Activated T-cell treated with anti-CD3 and anti-CD28 coated beads for 4 hours (primary cell): Measurements from ENCODE around the gene ARL10.

Experiments
- DNase-seq: peaks from one replicate; pipeline ENCODE4 v3.0.0-alpha.2; 2020

Gene ARL10, protein sequence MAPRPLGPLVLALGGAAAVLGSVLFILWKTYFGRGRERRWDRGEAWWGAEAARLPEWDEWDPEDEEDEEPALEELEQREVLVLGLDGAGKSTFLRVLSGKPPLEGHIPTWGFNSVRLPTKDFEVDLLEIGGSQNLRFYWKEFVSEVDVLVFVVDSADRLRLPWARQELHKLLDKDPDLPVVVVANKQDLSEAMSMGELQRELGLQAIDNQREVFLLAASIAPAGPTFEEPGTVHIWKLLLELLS

GRCh38 chr5:176365351-176366231 lies at the start of gene ARL10:
ARL10 (plus strand) TSS chr5:176365487; CDS start chr5:176365564, 77 bp downstream.
- DNase-seq = peak; percentile 42

GRCh38 chr5:176317534-176318374 lies 47.5 kb upstream of the ARL10 start:
- no peak for DNase-seq

- no peak for DNase-seq
Observed at GRCh38 chr5:176319827-176320554, 45.3 kb upstream of the ARL10 start.

DNA sequence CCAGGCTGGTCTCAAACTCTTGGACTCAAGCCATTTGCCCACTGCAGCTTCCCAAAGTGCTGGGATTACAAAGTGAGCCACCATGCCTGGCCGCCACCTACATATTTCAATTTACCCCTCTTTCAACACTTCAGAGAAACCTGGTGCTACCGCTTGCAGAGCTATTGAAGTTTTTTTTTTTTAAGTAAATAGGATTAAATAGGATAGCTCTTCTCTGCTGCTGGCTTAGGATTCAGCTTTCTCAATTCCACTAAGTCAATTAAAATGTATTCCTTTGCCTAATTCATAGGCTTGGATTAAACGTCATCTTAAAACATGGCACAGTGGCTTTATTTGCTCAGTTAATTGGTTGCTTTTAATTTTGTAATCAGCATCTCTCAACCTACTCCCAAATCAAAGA lies 44.7 kb upstream of the ARL10 start:
- no peak for DNase-seq

DNA sequence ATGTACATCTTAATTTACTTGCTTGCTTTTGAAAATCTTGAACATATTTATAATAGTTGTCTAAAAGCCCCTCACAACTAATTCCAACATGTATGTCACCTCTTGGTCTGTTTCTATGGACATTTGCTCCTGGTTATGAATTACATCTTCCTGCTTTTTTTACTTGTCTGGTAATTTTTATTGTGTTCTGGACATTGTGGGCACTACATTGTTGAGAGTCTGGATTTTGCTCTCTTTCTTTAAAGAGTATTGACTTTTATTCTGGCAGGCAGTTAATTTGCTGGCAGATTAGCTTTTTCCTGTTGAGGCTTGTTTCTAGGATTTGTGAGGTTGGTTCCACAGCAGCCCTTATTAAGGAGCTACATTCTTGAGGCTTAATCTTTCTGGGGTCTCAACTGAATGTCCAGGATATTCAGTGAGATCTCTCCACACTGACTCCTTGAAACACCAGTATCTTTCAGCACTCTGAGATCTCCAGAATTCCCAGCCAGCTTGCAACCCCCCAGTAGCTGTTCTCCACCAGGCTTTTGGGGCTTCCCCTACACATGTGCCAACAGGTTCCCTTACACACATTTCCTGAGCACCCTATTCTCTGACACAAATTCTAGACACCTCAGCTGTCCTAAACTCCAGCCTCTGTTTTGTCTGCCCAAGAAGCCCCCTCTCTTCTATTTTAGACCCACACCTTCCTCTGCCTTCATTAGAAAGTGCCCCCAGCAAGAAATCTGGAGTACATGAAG lies 31.1 kb upstream of the ARL10 start:
- no peak for DNase-seq

- no peak for DNase-seq
Observed at GRCh38 chr5:176337913-176338312, 27.4 kb upstream of the ARL10 start.

DNA sequence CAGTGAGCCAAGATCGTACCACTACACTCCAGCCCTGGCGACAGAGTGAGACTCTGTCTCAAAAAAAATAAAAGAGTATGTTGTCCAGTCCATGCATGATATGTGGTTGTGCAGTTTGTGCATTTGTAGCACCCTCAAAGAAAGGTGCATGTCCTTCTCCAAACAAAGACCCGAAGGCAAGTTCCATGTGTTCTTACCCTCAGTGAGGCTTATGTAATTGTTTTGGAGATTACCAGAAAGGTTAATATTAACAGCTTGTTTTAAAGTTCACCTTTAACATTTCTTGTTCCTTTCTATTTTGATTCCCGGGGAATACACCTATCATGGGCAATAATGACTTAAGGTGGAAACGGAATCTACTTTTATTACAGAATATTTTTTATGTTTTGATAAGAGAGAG lies 26.0 kb upstream of the ARL10 start:
- no peak for DNase-seq

- no peak for DNase-seq
Observed at GRCh38 chr5:176341325-176342157, 23.7 kb upstream of the ARL10 start.

DNA sequence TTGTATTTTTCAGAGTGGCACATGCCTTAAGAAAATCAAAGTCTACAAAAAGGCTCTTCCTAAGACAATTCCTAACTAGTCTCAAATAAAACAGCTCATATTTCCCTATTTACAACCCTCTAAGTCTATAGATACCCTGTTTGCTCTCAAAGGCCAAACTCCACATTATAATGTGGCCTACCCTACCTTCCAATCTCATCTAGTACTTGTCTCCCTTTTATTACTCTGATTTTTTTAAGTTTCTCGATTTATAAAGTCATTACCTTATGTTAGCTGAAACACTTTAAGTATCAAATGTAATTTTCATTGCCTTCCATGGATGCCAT lies 23.2 kb upstream of the ARL10 start:
- DNase-seq = no peak

DNA sequence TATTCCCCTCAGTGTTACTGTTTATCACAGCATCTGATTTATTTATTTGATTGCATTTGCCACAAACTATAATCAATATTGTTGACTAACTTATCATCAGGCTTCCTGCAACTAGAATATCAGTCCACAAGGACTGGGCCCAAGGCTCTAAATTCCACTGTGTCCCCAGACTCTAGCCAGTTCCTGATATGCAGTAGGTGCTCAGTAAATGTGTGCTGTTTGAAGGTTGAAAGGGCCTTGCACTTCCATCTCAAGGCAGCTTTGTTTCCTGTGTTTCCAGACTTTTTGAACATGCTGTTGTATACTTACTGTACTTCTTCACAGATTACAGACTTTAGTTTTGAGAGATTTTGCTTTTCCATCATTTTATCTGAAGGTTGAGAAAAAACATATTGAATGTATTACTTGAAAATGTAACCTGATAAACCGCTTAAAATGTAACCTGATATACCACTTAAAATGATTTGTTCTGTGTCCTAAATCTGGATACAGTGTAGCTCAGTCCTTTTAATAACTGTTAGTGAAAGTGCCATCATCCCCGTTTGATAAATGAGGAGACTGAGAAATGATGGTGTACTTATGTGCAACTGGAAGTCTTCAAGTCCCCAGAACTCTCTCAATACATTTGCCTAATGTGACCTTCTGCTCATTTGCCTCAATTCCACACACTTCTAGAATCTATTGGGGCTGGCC lies 22.4 kb upstream of the ARL10 start:
- no peak for DNase-seq

DNA sequence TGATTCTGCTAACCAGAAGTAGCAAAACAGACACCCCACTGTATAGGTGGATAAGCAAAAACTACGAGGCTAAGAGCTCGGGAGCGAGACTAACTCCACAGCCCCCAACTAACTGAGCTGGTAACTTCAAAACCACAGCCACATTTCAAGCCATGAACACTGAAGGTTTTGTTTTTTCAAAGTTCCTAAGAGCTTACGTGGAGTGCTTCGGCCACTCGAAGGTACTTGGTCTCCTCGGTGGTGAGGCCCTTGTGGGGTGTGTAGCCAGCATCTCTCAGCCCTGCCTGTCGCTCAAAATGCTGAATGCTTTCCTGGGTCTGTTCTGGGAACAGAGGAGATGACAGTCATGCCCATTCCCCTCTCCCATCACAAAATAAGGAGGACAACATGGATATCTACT lies 14.9 kb upstream of the ARL10 start:
- no peak for DNase-seq

- no peak for DNase-seq
Observed at GRCh38 chr5:176352116-176352878, 13.0 kb upstream of the ARL10 start.

DNA sequence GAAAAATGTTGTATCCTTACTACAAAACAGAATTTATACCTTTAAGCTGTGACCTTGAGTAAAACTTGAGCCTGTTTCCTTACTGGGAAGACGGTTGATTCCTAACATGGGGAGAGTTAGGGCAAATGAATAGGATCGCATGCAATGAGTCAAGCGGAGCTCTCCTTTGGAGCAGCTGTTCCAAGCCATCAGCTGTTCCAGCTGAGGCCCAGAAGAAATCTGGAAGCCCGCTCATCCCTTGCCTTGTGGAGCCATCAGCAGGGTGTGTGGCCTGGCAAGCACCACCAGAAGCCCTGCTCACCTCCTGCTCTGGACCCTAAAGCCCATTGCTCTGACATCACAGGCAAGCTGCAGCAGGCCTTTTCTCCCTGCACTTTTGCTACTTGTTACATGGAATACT lies 11.8 kb upstream of the ARL10 start:
- DNase-seq = no peak

- no peak for DNase-seq
Observed at GRCh38 chr5:176355400-176356178, 9.7 kb upstream of the ARL10 start.

GRCh38 chr5:176356179-176356566 lies 9.1 kb upstream of the ARL10 start:
- DNase-seq = no peak

GRCh38 chr5:176359658-176360057 lies 5.6 kb upstream of the ARL10 start:
- no peak for DNase-seq

DNA sequence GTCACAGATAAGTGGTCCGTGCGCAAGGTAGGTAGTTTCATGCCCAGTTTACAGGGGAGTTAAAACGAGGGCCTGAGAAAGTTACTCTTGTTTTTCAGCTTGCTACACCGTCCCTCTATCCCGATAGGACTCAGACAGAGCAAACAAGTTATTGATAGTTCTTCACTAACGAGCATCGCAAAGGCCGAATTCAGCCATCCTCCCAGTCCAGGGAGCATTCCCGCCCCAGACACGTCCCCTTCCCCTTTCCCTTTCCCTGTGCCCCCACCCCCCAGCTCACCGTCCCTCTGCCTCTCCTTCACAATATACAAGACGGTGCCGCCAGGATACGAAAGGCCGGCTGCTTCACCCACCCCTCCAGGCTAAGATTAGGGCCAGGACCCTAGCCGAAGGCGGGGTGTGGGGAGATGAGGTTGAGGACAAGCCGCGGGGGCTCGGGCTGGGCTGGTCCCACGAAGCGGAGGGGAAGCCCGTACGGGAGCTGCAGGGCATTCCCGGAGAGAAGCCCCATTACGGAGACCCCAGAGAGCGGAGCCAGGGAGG lies 4.3 kb upstream of the ARL10 start:
- DNase-seq = no peak

DNA sequence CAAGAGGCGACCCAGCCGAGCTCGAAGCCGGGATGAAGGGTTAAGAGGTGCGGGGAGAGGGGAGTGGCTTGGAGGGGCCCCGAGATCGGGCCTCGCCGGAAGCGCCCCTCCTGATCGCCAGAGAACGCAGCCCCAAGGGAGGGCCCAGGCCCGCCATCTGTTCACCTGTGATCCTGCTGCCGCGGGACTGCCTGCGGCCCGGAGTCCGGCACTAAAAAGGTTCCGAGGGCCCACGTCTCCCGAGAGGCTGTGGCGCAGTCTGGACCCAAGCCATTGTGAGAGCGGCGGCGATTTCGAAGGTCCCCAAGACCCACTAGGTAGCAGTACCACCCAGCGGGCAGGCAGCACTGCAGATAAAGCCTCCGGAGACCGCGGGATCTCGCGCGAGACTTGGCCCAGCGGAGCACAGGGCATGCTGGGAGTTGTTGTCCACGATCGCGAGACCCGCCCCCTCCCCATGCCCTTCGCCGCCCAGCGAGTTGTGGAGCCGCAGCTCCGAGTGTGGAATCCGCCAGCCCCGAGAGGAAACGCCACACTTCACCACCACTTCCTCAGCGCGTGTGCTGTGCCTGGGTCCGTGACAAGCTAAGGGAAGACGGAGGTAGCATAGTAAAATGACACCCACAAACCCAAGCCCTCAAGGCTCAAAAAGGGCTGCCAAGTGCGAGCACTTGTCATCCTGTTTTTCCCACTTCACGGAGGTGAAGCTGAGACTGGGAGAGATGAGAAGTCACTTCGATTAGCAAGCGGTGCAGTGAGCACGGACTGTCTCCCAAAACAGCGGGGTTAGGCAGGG lies 3.7 kb upstream of the ARL10 start, which contains the start of gene KIAA1191:
Gene KIAA1191, minus strand, starts transcription at position 328 of the 796 bp plus-strand sequence. CDS start 2,256 bp downstream, outside the sequence.
- DNase-seq = peak; percentile 89
